H9 (cell line): ENCODE measurements around the gene GSC2. TPM values are rescaled to one million over a fixed set of nuclear protein-coding genes. Genes with fewer than 3 reads are reported as not detected.

ENCODE experiments used
- DNase-seq: peaks from one replicate; pipeline ENCODE4 v3.0.0-alpha.2; 2017
- H2AFZ ChIP-seq: one replicate; pipeline ENCODE4 v1.6.1; 2013; ENCODE audit warnings: mild to moderate bottlenecking, low read length, control low read depth, moderate library complexity
- H2AK5ac ChIP-seq: 2 replicates; pipeline ENCODE4 v1.6.1; 2013; ENCODE audit warnings: low read length, control low read depth, mixed read lengths; ENCODE audit not compliant: insufficient read length
- H2BK120ac ChIP-seq: one replicate; pipeline ENCODE4 v1.6.1; 2013; ENCODE audit warnings: low read depth, mild to moderate bottlenecking, low read length, control low read depth, inconsistent platforms; ENCODE audit not compliant: poor library complexity, severe bottlenecking
- H2BK12ac ChIP-seq: 2 replicates; pipeline ENCODE4 v1.6.1; 2013; ENCODE audit warnings: low read length, control low read depth, mixed read lengths, low read depth; ENCODE audit not compliant: insufficient read length
- H2BK15ac ChIP-seq: 2 replicates; pipeline ENCODE4 v1.6.1; 2013; ENCODE audit warnings: low read depth, low read length, control low read depth
- H2BK20ac ChIP-seq: one replicate; pipeline ENCODE4 v1.6.1; 2013; ENCODE audit warnings: low read depth, mild to moderate bottlenecking, low read length, control low read depth, inconsistent platforms; ENCODE audit not compliant: poor library complexity, severe bottlenecking
- H2BK5ac ChIP-seq: 2 replicates; pipeline ENCODE4 v1.6.1; 2013; ENCODE audit warnings: low read length, control low read depth, mixed read lengths; ENCODE audit not compliant: insufficient read length
- H3K14ac ChIP-seq: 2 replicates; pipeline ENCODE4 v1.6.1; 2013; ENCODE audit warnings: low read length, control low read depth; ENCODE audit not compliant: insufficient read depth
- H3K18ac ChIP-seq: 2 replicates; pipeline ENCODE4 v1.6.1; 2013; ENCODE audit warnings: low read depth, mild to moderate bottlenecking, mixed read lengths, low read length, control low read depth; ENCODE audit not compliant: insufficient read length
- H3K23ac ChIP-seq: 2 replicates; pipeline ENCODE4 v1.6.1; 2013; ENCODE audit warnings: low read length, control low read depth, mixed read lengths, low read depth; ENCODE audit not compliant: insufficient read length
- H3K23me2 ChIP-seq: 2 replicates; pipeline ENCODE4 v1.6.1; 2013; ENCODE audit warnings: low read depth, mild to moderate bottlenecking, mixed read lengths, low read length, control low read depth; ENCODE audit not compliant: insufficient read length, poor library complexity, severe bottlenecking
- H3K27ac ChIP-seq: 2 replicates; pipeline ENCODE4 v1.5.1; 2013; ENCODE audit warnings: low read length, control low read depth, mixed read lengths, low read depth; ENCODE audit not compliant: insufficient read length
- H3K27me3 ChIP-seq: 2 replicates; pipeline ENCODE4 v1.6.1; 2013; ENCODE audit warnings: low read length, control low read depth, inconsistent platforms; ENCODE audit not compliant: insufficient read depth
- H3K4ac ChIP-seq: 2 replicates; pipeline ENCODE4 v1.6.1; 2013; ENCODE audit warnings: low read depth, mild to moderate bottlenecking, control low read depth, inconsistent platforms, low read length, moderate library complexity
- H3K4me1 ChIP-seq: 2 replicates; pipeline ENCODE4 v1.6.1; 2013; ENCODE audit warnings: low read length, control low read depth, inconsistent platforms; ENCODE audit not compliant: insufficient read depth
- H3K4me2 ChIP-seq: 2 replicates; pipeline ENCODE4 v1.6.1; 2013; ENCODE audit warnings: low read length, control low read depth, mixed read lengths; ENCODE audit not compliant: insufficient read length, insufficient read depth
- H3K56ac ChIP-seq: 2 replicates; pipeline ENCODE4 v1.6.1; 2013; ENCODE audit warnings: low read depth, mild to moderate bottlenecking, mixed read lengths, low read length, control low read depth; ENCODE audit not compliant: insufficient read length
- H3K79me1 ChIP-seq: 2 replicates; pipeline ENCODE4 v1.6.1; 2013; ENCODE audit warnings: low read depth, mild to moderate bottlenecking, moderate library complexity, low read length, control low read depth, inconsistent platforms; ENCODE audit not compliant: insufficient read depth, poor library complexity, severe bottlenecking
- H3K79me2 ChIP-seq: 2 replicates; pipeline ENCODE4 v1.6.1; 2013; ENCODE audit warnings: low read length, control low read depth, inconsistent platforms; ENCODE audit not compliant: insufficient read depth
- H3K9ac ChIP-seq: 2 replicates; pipeline ENCODE4 v1.6.1; 2013; ENCODE audit warnings: low read length, control low read depth, mixed read lengths; ENCODE audit not compliant: insufficient read length; ENCODE audit errors: extremely low read depth
- H3K9me3 ChIP-seq: one replicate; pipeline ENCODE4 v1.6.1; 2013; ENCODE audit warnings: low read depth, low read length, inconsistent platforms; ENCODE audit not compliant: control insufficient read depth
- H3T11ph ChIP-seq: one replicate; pipeline ENCODE4 v1.6.1; 2013; ENCODE audit warnings: mild to moderate bottlenecking, low read length, control low read depth, inconsistent platforms
- H4K20me1 ChIP-seq: one replicate; pipeline ENCODE4 v1.6.1; 2013; ENCODE audit not compliant: control insufficient read depth, insufficient read length, insufficient read depth
- H4K5ac ChIP-seq: 2 replicates; pipeline ENCODE4 v1.6.1; 2013; ENCODE audit warnings: low read depth, mild to moderate bottlenecking, mixed read lengths, low read length, control low read depth; ENCODE audit not compliant: insufficient read length
- H4K8ac ChIP-seq: replicated peaks from 2 replicates; pipeline ENCODE4 v1.6.1; 2013; ENCODE audit warnings: low read length, control low read depth, mixed read lengths, low read depth; ENCODE audit not compliant: insufficient read length
- H4K91ac ChIP-seq: 2 replicates; pipeline ENCODE4 v1.6.1; 2013; ENCODE audit warnings: low read depth, mild to moderate bottlenecking, moderate library complexity, mixed read lengths, low read length, control low read depth; ENCODE audit not compliant: insufficient read length
- H3K27ac Mint-ChIP-seq, 3 experiments: 2 replicates in 2 of 3; 3 replicates in 1 of 3; pipeline ENCODE4 v1.8.0; 2020 to 2021; ENCODE audit warnings: mixed read lengths in 3 of 3, mild to moderate bottlenecking in 1 of 3, moderate library complexity in 1 of 3
- H3K27me3 Mint-ChIP-seq: 2 replicates; pipeline ENCODE4 v1.8.0; 2021; ENCODE audit warnings: low read depth, mild to moderate bottlenecking, moderate library complexity, mixed read lengths
- H3K36me3 Mint-ChIP-seq, 3 experiments: 2 replicates in 2 of 3; 3 replicates in 1 of 3; pipeline ENCODE4 v1.8.0; 2020 to 2021; ENCODE audit warnings: low read depth in 3 of 3, mixed read lengths in 3 of 3; ENCODE audit not compliant: insufficient read depth in 1 of 3
- H3K4me1 Mint-ChIP-seq, 2 experiments: 2 replicates each; pipeline ENCODE4 v1.8.0; 2020; ENCODE audit warnings: mixed read lengths in 2 of 2
- H3K4me3 Mint-ChIP-seq, 2 experiments: 2 replicates in 1 of 2; 3 replicates in 1 of 2; pipeline ENCODE4 v1.8.0; 2020 to 2021; ENCODE audit warnings: mild to moderate bottlenecking in 2 of 2, mixed read lengths in 2 of 2, moderate library complexity in 1 of 2
- H3K9me3 Mint-ChIP-seq, 2 experiments: 2 replicates in 1 of 2; 3 replicates in 1 of 2; pipeline ENCODE4 v1.8.0; 2020; ENCODE audit warnings: mild to moderate bottlenecking in 2 of 2, mixed read lengths in 2 of 2, moderate library complexity in 1 of 2
- CTCF ChIP-seq: fragments of 200-600 bp; sonication (generic); conservative IDR thresholded peaks from 3 replicates; pipeline ENCODE4 v1.8.0; 2021; ENCODE audit warnings: antibody characterized with exemption, mild to moderate bottlenecking
- WGBS: extraction: QIAGEN DNeasy Blood & Tissue Kit; methylation state at CpG from one replicate; pipeline ENCODE4 v1.1.7; 2013; ENCODE audit warnings: missing lambda C conversion rate, low lambda C conversion rate, mixed read lengths; ENCODE audit not compliant: insufficient read length; ENCODE audit errors: extremely low coverage; 5-methylcytosine and 5-hydroxymethylcytosine counted together
- total RNA-seq: library from RNA; stranded (reverse); gene quantifications from 2 replicates; pipeline ENCODE4 v1.2.1, GENCODE V29; 2021

The GSC2 gene
- total RNA-seq, 1 experiment from 2014 or later, result 0.22 TPM

GRCh38 chr22:19129871-19130270 is 20.2 kb downstream of the GSC2 start:
- Histone ChIP-seq H3K27ac (no peak overlapping the region), H2BK120ac (no peak overlapping the region), H3K14ac (no peak overlapping the region; the same call in 1 of the 2 replicates), H2BK20ac (no peak overlapping the region), H2AK5ac (no peak overlapping the region), H3K18ac (no peak overlapping the region), H3K4ac (no peak overlapping the region), H2BK12ac (no peak overlapping the region), H3T11ph (no peak overlapping the region), H2BK15ac (no peak overlapping the region), H4K91ac (no peak overlapping the region), H3K79me1 (no peaks in the 10 kb centered on the region), H3K4me1 (no peaks in the 10 kb centered on the region), H3K9me3 (no peaks in the 10 kb centered on the region), H4K5ac (no peak overlapping the region), H2BK5ac (no peak overlapping the region), H3K23ac (no peak overlapping the region), H3K23me2 (no peaks in the 10 kb centered on the region), H3K79me2 (no peaks in the 10 kb centered on the region), H3K27me3 (no peaks in the 10 kb centered on the region), H3K9ac (no peak overlapping the region), H3K56ac (no peak overlapping the region), H4K8ac (no peak overlapping the region), H3K4me2 (no peak overlapping the region), H2AFZ (no peak overlapping the region), H4K20me1 (no peaks in the 10 kb centered on the region)
- H3K27ac Mint-ChIP-seq, result no peak overlapping the region; a peak in 1 of 7 replicates
- no peak for TF ChIP-seq CTCF
- DNase-seq, result no peak
- H3K4me3 Mint-ChIP-seq, result no peak overlapping the region; a peak in 1 of 5 replicates
- H3K9me3 Mint-ChIP-seq, result no peaks in the 10 kb centered on the region
- peaks cover 7% of the 10 kb centered on the region for H3K27me3 Mint-ChIP-seq
- no CpG with 5 or more reads among the region's 8 CpGs for WGBS
- peaks cover 0 to 33% (median 13%) of the 10 kb centered on the region in 3 experiments; a peak in 6 of 7 replicates for H3K36me3 Mint-ChIP-seq
- H3K4me1 Mint-ChIP-seq, result no peaks in the 10 kb centered on the region; a peak in 1 of 4 replicates
